Central memory CD8-positive, alpha-beta T cell (primary cell): ENCODE data around the gene PHF11.

Experiments used
- ATAC-seq: fragments of 150-1000 bp; cut with Tn5 transposase; replicated peaks from 2 replicates; pipeline ENCODE4 v1.10.0; 2022; ENCODE audit warnings: mild to moderate bottlenecking, moderate FRiP score, moderate number of reproducible peaks; ENCODE audit not compliant: poor library complexity, severe bottlenecking; ENCODE audit errors: extremely low read depth
- DNase-seq, 2 donors: peaks; one replicate each; pipeline ENCODE4 v3.0.0; 2021; ENCODE audit warnings: low spot score in 2 of 2
- H3K27ac Mint-ChIP-seq: one replicate; pipeline ENCODE4 v1.8.0; 2022; ENCODE audit warnings: low read depth, mild to moderate bottlenecking, moderate library complexity, mixed read lengths
- H3K27me3 Mint-ChIP-seq: one replicate; pipeline ENCODE4 v1.8.0; 2022; ENCODE audit warnings: mixed read lengths
- H3K36me3 Mint-ChIP-seq: one replicate; pipeline ENCODE4 v1.8.0; 2022; ENCODE audit warnings: mild to moderate bottlenecking, moderate library complexity, mixed read lengths; ENCODE audit not compliant: insufficient read depth
- H3K4me1 Mint-ChIP-seq: one replicate; pipeline ENCODE4 v1.8.0; 2022; ENCODE audit warnings: mixed read lengths
- H3K4me3 Mint-ChIP-seq: one replicate; pipeline ENCODE4 v1.8.0; 2022; ENCODE audit warnings: mild to moderate bottlenecking, moderate library complexity, mixed read lengths
- H3K9me3 Mint-ChIP-seq: one replicate; pipeline ENCODE4 v1.8.0; 2022; ENCODE audit warnings: mixed read lengths

Gene PHF11

DNA sequence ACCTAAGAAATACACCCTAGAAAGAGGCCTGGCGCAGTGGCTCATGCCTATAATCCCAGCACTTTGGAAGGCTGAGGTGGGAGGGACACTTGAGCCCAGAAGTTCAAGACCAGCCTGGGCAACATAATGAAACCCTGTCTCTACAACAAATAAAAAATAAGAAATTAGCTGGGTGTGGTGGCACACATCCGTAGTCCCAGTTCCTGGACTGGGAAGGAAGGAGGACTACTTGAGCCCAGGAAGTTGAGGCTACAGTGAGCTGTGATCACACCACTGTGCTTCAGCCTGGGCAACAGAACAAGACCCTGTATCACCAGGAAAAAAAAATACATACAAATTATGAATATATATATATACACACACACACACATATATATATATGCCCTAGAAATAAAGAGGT, 42.7 kb downstream of the PHF11 start:
- DNase-seq, result no peak
- no peak overlapping the region for H3K4me3 Mint-ChIP-seq

DNA sequence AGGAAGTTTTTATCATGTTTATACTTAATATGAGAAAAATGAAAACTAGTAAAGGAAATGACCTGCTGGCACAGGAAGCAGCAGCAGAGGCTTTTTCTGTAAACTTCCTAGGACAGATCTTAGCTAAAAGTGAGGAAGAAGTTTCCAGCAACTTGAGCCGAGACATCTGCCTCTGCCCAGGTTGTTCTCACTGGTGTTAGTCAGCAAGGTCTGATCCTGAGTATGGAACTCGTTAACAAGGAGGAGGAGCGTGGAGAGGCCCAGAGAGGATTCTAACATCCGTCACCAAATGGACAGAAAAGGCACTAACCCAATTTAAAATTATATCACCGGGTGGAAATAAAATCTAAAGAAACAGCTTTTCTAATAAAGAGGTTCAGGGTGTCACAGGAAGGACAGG, 43.6 kb downstream of the PHF11 start:
- H3K4me1 Mint-ChIP-seq, result no peaks in the 10 kb centered on the region
- H3K9me3 Mint-ChIP-seq, result no peaks in the 10 kb centered on the region
- H3K27me3 Mint-ChIP-seq, result no peaks in the 10 kb centered on the region
- H3K36me3 Mint-ChIP-seq, result peaks cover 32% of the 10 kb centered on the region
- ATAC-seq (no peak), DNase-seq (no peak)
- H3K27ac Mint-ChIP-seq, result no peak overlapping the region
- H3K4me3 Mint-ChIP-seq, result no peak overlapping the region

More for the DNA sequence above, 42.7 kb downstream of the PHF11 start:
- Mint-ChIP-seq H3K9me3 (no peaks in the 10 kb centered on the region), H3K27me3 (no peaks in the 10 kb centered on the region), H3K4me1 (no peaks in the 10 kb centered on the region), H3K27ac (no peak overlapping the region), H3K36me3 (peaks cover 31% of the 10 kb centered on the region)
- no peak for ATAC-seq

DNA sequence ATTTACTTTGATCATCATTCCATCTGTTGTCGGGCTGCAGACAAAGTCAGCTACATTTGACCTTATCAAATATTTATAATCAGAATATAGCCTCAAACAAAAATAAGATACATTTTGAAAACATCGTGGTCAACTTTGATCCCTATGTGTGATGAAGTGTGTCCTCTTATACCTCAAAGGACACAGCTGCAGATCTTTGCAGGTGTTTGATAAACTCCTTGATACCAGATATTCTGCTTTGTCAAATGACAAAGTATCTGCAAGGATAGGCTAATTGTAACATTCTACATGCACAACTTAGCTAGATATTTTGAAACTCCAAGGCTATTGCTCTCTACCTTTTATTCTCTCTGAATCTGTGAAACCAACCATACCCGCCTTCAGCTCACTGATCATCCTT, 44.0 kb downstream of the PHF11 start:
- ATAC-seq (no peak), DNase-seq (no peak)
- H3K4me3 Mint-ChIP-seq, result no peak overlapping the region
- no peak overlapping the region for H3K27ac Mint-ChIP-seq
- H3K9me3 Mint-ChIP-seq, result no peaks in the 10 kb centered on the region
- H3K36me3 Mint-ChIP-seq, result peaks cover 34% of the 10 kb centered on the region
- H3K4me1 Mint-ChIP-seq, result no peaks in the 10 kb centered on the region
- H3K27me3 Mint-ChIP-seq, result no peaks in the 10 kb centered on the region

DNA sequence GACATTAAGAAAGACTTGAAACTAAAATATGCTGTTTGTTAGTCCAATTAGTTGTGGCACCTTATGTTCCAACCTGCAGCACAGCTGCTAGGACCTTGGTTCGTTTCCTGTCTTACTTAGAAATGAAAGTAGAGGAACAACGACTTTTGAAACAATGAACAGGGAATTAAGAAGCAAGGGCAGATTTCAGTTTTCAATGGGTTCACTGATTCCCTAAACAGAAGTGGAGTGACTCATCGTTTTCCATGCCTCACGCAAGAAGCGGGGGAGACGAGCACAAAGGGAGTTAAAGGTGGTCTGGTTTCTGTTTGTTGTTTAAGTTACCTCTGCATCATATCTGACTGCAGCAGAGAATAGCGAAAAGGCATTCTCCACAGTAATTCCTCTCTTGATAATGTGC, 44.8 kb downstream of the PHF11 start:
- Mint-ChIP-seq H3K36me3 (peaks cover 38% of the 10 kb centered on the region), H3K4me3 (peak overlapping the region; percentile 31), H3K27me3 (no peaks in the 10 kb centered on the region), H3K27ac (peak overlapping the region; percentile 53), H3K4me1 (no peaks in the 10 kb centered on the region), H3K9me3 (no peaks in the 10 kb centered on the region)
- DNase-seq (no peak), ATAC-seq (no peak)

DNA sequence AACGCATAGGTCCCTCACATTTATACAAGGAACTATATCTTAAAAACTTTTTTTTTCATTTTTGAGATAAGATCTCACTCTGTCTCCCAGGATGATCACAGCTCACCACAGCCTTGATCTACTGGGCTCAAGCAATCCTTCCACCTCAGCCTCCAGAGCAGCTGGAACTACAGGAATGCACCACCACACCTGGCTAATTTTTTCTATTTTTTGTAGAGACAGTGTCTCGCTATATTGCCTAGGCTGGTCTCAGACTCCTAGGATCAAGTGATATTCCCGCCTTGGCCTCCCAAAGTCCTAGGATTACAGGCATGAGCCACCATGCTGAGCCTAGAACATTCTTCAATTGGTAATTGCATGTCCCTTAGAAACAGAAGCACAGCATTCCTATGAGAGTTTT, 47.9 kb downstream of the PHF11 start:
- H3K27me3 Mint-ChIP-seq, result no peaks in the 10 kb centered on the region

DNA sequence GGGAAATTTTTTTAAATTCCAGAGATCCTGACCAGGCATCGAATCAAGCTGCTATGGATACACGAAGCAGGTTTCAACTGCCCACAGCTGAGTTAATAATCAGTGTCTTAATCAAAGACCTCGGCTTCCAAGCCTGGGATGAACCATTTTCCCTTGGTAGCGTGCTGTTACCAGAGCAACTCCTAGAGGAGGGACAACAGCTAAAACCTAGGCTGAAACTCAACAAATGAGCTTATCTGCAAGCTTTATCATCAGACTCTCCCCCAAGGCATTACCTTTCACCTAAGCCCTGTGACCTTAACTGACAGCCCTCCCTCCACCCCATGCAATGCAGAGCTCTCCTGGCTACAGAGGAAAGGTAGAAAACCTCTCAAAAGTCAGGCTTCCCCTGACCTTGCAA, 49.9 kb downstream of the PHF11 start:
- Mint-ChIP-seq H3K27ac (no peak overlapping the region), H3K4me3 (no peak overlapping the region), H3K27me3 (no peaks in the 10 kb centered on the region), H3K36me3 (peaks cover 42% of the 10 kb centered on the region), H3K9me3 (no peaks in the 10 kb centered on the region), H3K4me1 (no peaks in the 10 kb centered on the region)
- no peak for ATAC-seq
- DNase-seq, result no peak

More for the DNA sequence above, 47.9 kb downstream of the PHF11 start:
- peaks cover 38% of the 10 kb centered on the region for H3K36me3 Mint-ChIP-seq
- H3K27ac Mint-ChIP-seq, result no peak overlapping the region
- DNase-seq, result no peak
- no peaks in the 10 kb centered on the region for H3K4me1 Mint-ChIP-seq
- no peak for ATAC-seq
- H3K9me3 Mint-ChIP-seq, result no peaks in the 10 kb centered on the region
- H3K4me3 Mint-ChIP-seq, result no peak overlapping the region

DNA sequence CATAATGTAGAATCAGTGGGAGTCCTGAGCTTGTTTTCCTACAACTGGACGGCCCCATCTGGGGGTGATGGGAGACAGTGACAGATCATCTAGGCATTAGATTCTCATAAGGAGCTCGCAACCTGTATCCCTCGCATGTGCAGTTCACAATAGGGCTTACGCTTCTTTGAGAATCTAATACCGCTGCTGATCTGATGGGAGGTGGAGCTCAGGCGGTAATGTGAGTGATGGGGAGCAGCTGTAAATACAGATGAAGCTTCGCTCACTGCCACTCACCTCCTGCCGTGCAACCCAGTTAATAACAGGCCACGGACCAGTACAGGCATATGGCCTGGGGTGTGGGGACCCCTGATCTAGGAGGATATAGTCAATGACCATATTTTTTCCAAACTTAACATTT, 50.8 kb downstream of the PHF11 start:
- H3K9me3 Mint-ChIP-seq, result no peaks in the 10 kb centered on the region
- H3K27ac Mint-ChIP-seq, result no peak overlapping the region
- no peaks in the 10 kb centered on the region for H3K27me3 Mint-ChIP-seq
- no peak overlapping the region for H3K4me3 Mint-ChIP-seq
- no peak for ATAC-seq
- peaks cover 41% of the 10 kb centered on the region for H3K36me3 Mint-ChIP-seq
- no peak for DNase-seq
- H3K4me1 Mint-ChIP-seq, result no peaks in the 10 kb centered on the region

DNA sequence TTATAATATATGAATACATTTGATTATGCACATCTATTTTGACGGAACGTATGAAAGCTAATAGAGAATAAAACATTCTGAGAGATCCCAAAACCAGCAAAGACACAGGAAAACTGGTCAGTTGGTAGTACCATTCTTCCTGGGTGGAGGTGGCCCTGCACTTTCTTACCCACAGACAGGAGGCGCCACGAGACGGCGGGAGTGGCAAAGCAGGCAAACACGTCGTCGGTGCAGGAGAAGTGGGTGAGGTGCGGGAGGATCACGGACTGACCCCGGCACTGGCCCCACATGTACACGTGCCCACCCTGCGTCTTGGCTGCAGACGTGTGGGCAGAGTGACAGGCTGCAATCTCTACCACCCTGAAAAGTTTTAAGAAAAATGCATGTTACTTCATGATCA, 53.5 kb downstream of the PHF11 start:
- H3K36me3 Mint-ChIP-seq, result peaks cover 36% of the 10 kb centered on the region
- H3K27ac Mint-ChIP-seq, result no peak overlapping the region
- DNase-seq, result no peak
- H3K4me1 Mint-ChIP-seq, result no peaks in the 10 kb centered on the region
- no peak overlapping the region for H3K4me3 Mint-ChIP-seq
- no peaks in the 10 kb centered on the region for H3K9me3 Mint-ChIP-seq
- ATAC-seq, result no peak
- no peaks in the 10 kb centered on the region for H3K27me3 Mint-ChIP-seq

DNA sequence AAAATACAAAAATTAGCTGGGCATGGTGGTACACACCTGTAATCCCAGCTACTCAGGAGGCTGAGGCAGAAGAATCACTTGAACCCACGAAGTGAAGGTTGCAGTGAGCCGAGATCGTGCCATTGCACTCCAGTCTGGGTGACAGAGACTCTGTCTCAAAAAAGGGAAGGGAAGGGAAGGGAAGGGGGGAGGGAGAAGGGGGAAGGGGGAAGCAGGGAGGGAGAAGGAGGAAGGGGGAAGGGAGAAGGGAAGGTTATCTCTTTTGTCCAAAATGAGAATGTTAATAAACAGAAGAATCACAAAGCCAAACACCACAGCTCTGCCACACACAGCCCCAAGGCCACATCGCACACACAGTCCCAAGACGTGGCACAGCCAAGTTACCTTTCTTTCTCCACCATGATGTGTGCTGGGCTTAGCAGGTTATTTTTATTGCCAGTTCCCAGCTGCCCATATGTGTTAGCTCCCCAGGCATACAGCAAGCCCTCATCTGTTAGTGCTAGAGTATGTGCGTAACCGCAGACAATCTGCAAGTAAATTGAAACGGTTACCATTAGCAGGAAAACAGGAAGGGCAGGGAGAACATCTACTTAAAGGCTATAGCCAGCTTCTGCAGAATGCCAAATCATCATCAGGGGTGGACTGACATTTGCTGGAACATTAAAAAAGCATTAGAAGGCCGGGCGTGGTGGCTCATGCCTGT, 55.3 kb downstream of the PHF11 start:
- Mint-ChIP-seq H3K4me1 (no peaks in the 10 kb centered on the region), H3K36me3 (peaks cover 29% of the 10 kb centered on the region), H3K9me3 (no peaks in the 10 kb centered on the region), H3K27me3 (no peaks in the 10 kb centered on the region), H3K4me3 (no peak overlapping the region), H3K27ac (no peak overlapping the region)
- DNase-seq, result no peak
- ATAC-seq, result no peak

DNA sequence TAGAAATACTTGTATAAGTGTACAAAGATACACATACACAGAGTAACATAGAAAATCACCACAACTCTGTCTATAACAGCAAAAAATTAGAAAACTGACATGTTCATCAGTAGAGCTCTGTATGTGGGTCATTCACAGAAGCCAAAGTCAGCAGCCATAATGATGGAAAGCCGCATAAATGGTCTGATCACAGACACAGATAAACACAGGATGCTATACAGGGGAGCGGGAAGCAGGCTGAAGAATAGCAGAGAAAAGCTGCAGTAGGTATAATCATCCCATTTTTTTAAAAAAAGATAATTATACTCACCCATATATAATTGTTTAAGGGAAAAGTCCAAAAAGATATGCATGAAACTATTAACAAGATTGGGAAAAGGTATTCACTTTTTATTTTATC, 58.1 kb downstream of the PHF11 start:
- Mint-ChIP-seq H3K4me3 (no peak overlapping the region), H3K9me3 (no peaks in the 10 kb centered on the region), H3K4me1 (peaks cover 5% of the 10 kb centered on the region), H3K36me3 (peaks cover 27% of the 10 kb centered on the region), H3K27me3 (no peaks in the 10 kb centered on the region), H3K27ac (no peak overlapping the region)
- ATAC-seq, result no peak
- no peak for DNase-seq

DNA sequence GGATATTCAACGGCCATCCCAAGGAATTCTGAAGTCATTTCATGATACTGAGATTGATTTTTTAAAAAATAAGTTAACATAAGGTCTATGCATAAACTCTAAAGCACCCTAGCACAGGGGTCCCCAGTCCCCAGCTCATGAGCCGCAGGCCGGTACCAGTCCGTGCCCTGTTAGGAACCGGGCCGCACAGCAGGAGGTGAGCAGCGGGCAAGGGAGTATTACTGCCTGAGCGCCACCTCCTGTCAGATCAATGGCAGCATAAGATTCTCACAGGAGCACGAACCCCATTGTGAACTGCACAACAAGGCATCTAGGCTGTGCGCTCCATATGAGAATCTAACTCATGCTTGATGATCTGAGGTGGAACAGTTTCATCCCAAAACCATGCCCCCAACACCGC, 58.6 kb downstream of the PHF11 start:
- H3K9me3 Mint-ChIP-seq, result no peaks in the 10 kb centered on the region
- no peaks in the 10 kb centered on the region for H3K27me3 Mint-ChIP-seq
- ATAC-seq, result no peak
- no peak for DNase-seq
- no peak overlapping the region for H3K4me3 Mint-ChIP-seq
- H3K36me3 Mint-ChIP-seq, result peaks cover 27% of the 10 kb centered on the region
- H3K4me1 Mint-ChIP-seq, result peaks cover 5% of the 10 kb centered on the region
- H3K27ac Mint-ChIP-seq, result no peak overlapping the region

DNA sequence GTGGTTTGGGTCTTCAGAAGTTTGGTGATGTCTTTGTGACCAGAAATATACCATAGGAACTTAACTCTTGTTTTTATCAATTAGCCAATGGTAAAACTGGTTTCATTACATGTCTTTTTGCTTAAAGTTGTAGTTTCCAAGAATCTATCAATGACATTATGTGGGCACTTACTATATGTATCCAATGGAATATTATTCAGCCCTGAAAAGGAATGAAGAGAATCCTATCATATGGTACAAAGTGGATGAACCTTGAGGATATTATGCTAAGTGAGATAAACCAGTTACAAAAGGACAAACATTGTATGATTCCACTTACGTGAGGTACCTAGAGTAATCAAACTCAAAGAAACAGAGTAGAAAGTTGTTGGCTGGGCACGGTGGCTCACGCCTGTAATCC, 63.3 kb downstream of the PHF11 start:
- DNase-seq, result no peak
- Mint-ChIP-seq H3K4me3 (no peak overlapping the region), H3K27ac (no peak overlapping the region), H3K36me3 (peaks cover 32% of the 10 kb centered on the region), H3K9me3 (no peaks in the 10 kb centered on the region), H3K27me3 (no peaks in the 10 kb centered on the region), H3K4me1 (peaks cover 5% of the 10 kb centered on the region)
- no peak for ATAC-seq

DNA sequence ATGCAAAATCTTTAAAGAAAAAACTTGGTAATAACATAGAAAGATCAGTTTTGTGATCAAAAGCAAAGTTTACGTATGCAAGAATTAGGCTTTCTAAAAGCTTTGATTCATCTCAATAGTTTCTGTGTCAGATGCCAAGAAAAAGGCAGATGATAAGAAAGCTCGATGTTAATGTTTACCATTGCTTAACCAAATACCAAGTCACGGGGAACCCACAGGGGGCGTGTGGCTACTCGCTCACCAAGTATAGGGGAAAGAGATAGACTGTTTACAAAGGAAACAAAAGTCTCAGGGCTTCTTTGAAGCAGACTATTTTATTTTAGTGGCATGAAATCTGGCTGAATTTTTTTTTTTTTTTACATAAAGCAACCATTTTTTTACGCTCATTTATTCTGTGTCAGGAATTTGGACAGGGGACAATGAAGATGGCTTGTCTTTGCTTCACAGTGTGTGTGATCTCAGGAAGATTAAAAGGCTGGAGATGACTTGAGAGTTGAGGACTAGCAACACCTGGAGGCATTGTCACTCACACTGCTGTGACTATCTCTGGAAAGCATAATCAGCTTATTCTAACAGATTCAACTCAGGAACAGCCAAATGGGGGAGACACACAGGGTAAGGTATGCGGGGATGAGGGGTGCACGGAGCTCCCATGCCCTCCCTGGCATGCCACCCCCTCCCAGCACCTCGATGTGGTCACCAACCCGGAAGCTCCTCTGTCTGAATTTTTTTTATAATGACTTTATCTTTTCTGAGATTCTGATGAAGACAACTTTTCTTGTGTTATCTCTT, 64.7 kb downstream of the PHF11 start:
- H3K4me3 Mint-ChIP-seq, result no peak overlapping the region
- ATAC-seq, result no peak
- H3K27ac Mint-ChIP-seq, result no peak overlapping the region
- no peak for DNase-seq
- no peaks in the 10 kb centered on the region for H3K27me3 Mint-ChIP-seq
- H3K9me3 Mint-ChIP-seq, result no peaks in the 10 kb centered on the region
- H3K4me1 Mint-ChIP-seq, result peaks cover 5% of the 10 kb centered on the region
- H3K36me3 Mint-ChIP-seq, result peaks cover 35% of the 10 kb centered on the region
